Measurements from ENCODE around the gene CAMK2A. TPM values are rescaled to one million over a fixed set of nuclear protein-coding genes. Genes with fewer than 3 reads are reported as not detected.

Gene CAMK2A
- total and polyA plus RNA-seq, 2 donors (not counting 3 experiments of a cell fraction or from before 2014, with no cell fraction given): not detected

- no peaks in the 10 kb centered on the region for H3K9me1 ChIP-seq (replicated peaks; ENCODE audit: control insufficient read depth, extremely low read depth, insufficient read depth, low read length)
- BruUV-seq (replicated peaks): no TSS peak
- dilution Hi-C loops (cut with MboI; ENCODE audit: extremely low pct_ligation_motif_present, low sequenced_read_pairs) (no loop called here), intact Hi-C loops (cut with micrococcal nuclease) (no loop called here)
- no peaks in the 10 kb centered on the region for H4K20me1 ChIP-seq (replicated peaks; ENCODE audit: control insufficient read depth, extremely low read depth, insufficient read depth, low read length)
- no peak overlapping the region for H3K9ac ChIP-seq (replicated peaks; ENCODE audit: extremely low read depth, insufficient read depth, low read length)
- no peak for TF ChIP-seq EZH2 (IDR thresholded peaks at IDR 0.05; ENCODE audit: borderline replicate concordance, low read depth, low read length, severe bottlenecking)
- TF ChIP-seq POLR2A (IDR thresholded peaks at IDR 0.05; ENCODE audit: low read depth, low read length): no peak
- no peak for TF ChIP-seq CTCF (IDR thresholded peaks at IDR 0.05; ENCODE audit: extremely low read depth in 1 of 2, insufficient read depth in 1 of 2, low read depth in 1 of 2, low read length in 2 of 2)
- TF ChIP-seq MYC (IDR thresholded peaks at IDR 0.05; ENCODE audit: low read depth, low read length): no peak
- no peak for TF ChIP-seq JUN (IDR thresholded peaks at IDR 0.05; ENCODE audit: borderline replicate concordance, insufficient read depth, insufficient read length, low read depth)
- TF ChIP-seq POLR2AphosphoS5 (IDR thresholded peaks at IDR 0.05; ENCODE audit: insufficient read depth, low read depth, low read length): no peak
- TF ChIP-seq GATA2 (IDR thresholded peaks at IDR 0.05; ENCODE audit: insufficient read depth, insufficient read length, low read depth, low read length): no peak
- no peak for TF ChIP-seq MAX (IDR thresholded peaks at IDR 0.05; ENCODE audit: insufficient read depth, insufficient read length)
- no peak for TF ChIP-seq FOS (IDR thresholded peaks at IDR 0.05; ENCODE audit: borderline replicate concordance, insufficient read depth, low read length)
- CTCF ChIA-PET: interaction anchor here (0.9 to 1.0 kb wide), 2 partner anchors 10 to 46 kb away, joined by 3 to 5 read pairs; no protein-coding TSS in a partner anchor
- no peak overlapping the region for H2AFZ ChIP-seq (ENCODE audit: low read depth, low read length)
- no peaks in the 10 kb centered on the region for H3K9me3 ChIP-seq (replicated peaks; ENCODE audit: control insufficient read depth, insufficient read depth, low read length)
- no peaks in the 10 kb centered on the region for H3K79me2 ChIP-seq (ENCODE audit: control insufficient read depth, insufficient read depth, low read length)
- FAIRE-seq (no peak), DNase-seq (ENCODE audit: low read depth, low spot score) (no peak)
- no peak overlapping the region for H3K4me2 ChIP-seq (ENCODE audit: insufficient read depth, low read length)
- H3K27ac ChIP-seq (ENCODE audit: insufficient read depth, low read depth, low read length): no peak overlapping the region
- no peaks in the 10 kb centered on the region for H3K36me3 ChIP-seq (ENCODE audit: control insufficient read depth in 2 of 2, extremely low read depth in 1 of 2, insufficient read depth in 2 of 2, low read length in 2 of 2)
- no peaks in the 10 kb centered on the region for H3K4me1 ChIP-seq (ENCODE audit: control insufficient read depth, extremely low read depth, insufficient read depth, low read length)
- POLR2A ChIA-PET: interaction anchor here (0.6 kb wide), 1 partner anchor 13 kb away, joined by 5 read pairs; no protein-coding TSS in a partner anchor
- H3K27me3 ChIP-seq (ENCODE audit: control insufficient read depth in 2 of 2, insufficient read depth in 2 of 2, low read length in 2 of 2): peaks cover 33 to 41% of the 10 kb centered on the region in 2 experiments
- no peak overlapping the region for H3K4me3 ChIP-seq (replicated peaks in 1 of 3; ENCODE audit: insufficient read depth in 1 of 3, low read depth in 1 of 3, low read length in 3 of 3)
Observed at GRCh38 chr5:150305095-150305494, 15.5 kb upstream of the CAMK2A start.

Measured in endothelial cell of umbilical vein (primary cell).